GM19372 (cell line): ENCODE results near the gene LDLRAD4.

Experiments
- ATAC-seq: cut with Tn5 transposase; IDR thresholded peaks from one replicate; pipeline ENCODE4 v1.9.1; 2021; ENCODE audit warnings: mild to moderate bottlenecking, low read depth, moderate library complexity; ENCODE audit not compliant: unreplicated experiment

The LDLRAD4 gene

GRCh38 chr18:13300029-13300428 lies 81.5 kb downstream of the LDLRAD4 start:
- no peak for ATAC-seq

GRCh38 chr18:13300796-13301195 lies 82.2 kb downstream of the LDLRAD4 start:
- no peak for ATAC-seq

- ATAC-seq: no peak
Measured at GRCh38 chr18:13302040-13302439, 83.5 kb downstream of the LDLRAD4 start.

GRCh38 chr18:13302457-13303225 lies 84.1 kb downstream of the LDLRAD4 start:
- ATAC-seq: no peak

- no peak for ATAC-seq
Measured at GRCh38 chr18:13303756-13304364, 85.3 kb downstream of the LDLRAD4 start.

GRCh38 chr18:13305301-13305700 lies 86.7 kb downstream of the LDLRAD4 start:
- no peak for ATAC-seq

GRCh38 chr18:13306583-13306982 lies 88.0 kb downstream of the LDLRAD4 start:
- ATAC-seq: no peak

GRCh38 chr18:13308369-13308768 lies 89.8 kb downstream of the LDLRAD4 start:
- no peak for ATAC-seq

- ATAC-seq: no peak
Measured at GRCh38 chr18:13309031-13309747, 90.6 kb downstream of the LDLRAD4 start.

- ATAC-seq: no peak
Measured at GRCh38 chr18:13309748-13310670, 91.4 kb downstream of the LDLRAD4 start.

GRCh38 chr18:13311193-13311592 lies 92.6 kb downstream of the LDLRAD4 start:
- no peak for ATAC-seq

GRCh38 chr18:13312515-13312914 lies 94.0 kb downstream of the LDLRAD4 start:
- ATAC-seq: no peak

- ATAC-seq: no peak
Measured at GRCh38 chr18:13313006-13313686, 94.6 kb downstream of the LDLRAD4 start.

- no peak for ATAC-seq
Measured at GRCh38 chr18:13315000-13315399, 96.4 kb downstream of the LDLRAD4 start.

- ATAC-seq: no peak
Measured at GRCh38 chr18:13316063-13316462, 97.5 kb downstream of the LDLRAD4 start.

GRCh38 chr18:13317801-13318200 lies 99.2 kb downstream of the LDLRAD4 start:
- ATAC-seq: no peak

- no peak for ATAC-seq
Measured at GRCh38 chr18:13318731-13319501, 100.4 kb downstream of the LDLRAD4 start.

GRCh38 chr18:13319629-13320028 lies 101.1 kb downstream of the LDLRAD4 start:
- ATAC-seq: no peak

- no peak for ATAC-seq
Measured at GRCh38 chr18:13320096-13320495, 101.5 kb downstream of the LDLRAD4 start.
